Calu3 (cell line): ENCODE results near the gene SIGLEC1. TPM values are rescaled to one million over a fixed set of nuclear protein-coding genes. Genes with fewer than 3 reads are reported as not detected.

Source experiments
- Bru-seq: library from RNA; stranded (reverse); fragments of 400-500 nt; gene quantifications from one replicate; lab custom pipeline; 2021; lab: Mats Ljungman, UMichigan
- BruChase-seq, 2 experiments: library from RNA; stranded (reverse); fragments of 400-500 nt; gene quantifications; one replicate each; lab custom pipeline; 2021; lab: Mats Ljungman, UMichigan
- BruUV-seq: library from RNA; stranded (reverse); fragments of 400-500 nt; replicated peaks from 2 replicates; lab custom pipeline; 2021; lab: Mats Ljungman, UMichigan
- CTCF ChIA-PET: fragments of 300-600 bp; sonication (Branson Sonifier 250); formaldehyde crosslinking; loops from one replicate; lab custom pipeline; 2022; ENCODE audit warnings: antibody characterized with exemption; lab: Charles Lee
- DNase-seq: peaks from one replicate; pipeline ENCODE4 v3.0.0; 2022
- H3K27ac Mint-ChIP-seq: one replicate; pipeline ENCODE4 v1.8.0; 2022; ENCODE audit warnings: mixed read lengths; ENCODE audit not compliant: unreplicated experiment
- H3K27me3 Mint-ChIP-seq: one replicate; pipeline ENCODE4 v1.8.0; 2022; ENCODE audit warnings: mixed read lengths; ENCODE audit not compliant: unreplicated experiment
- H3K36me3 Mint-ChIP-seq: one replicate; pipeline ENCODE4 v1.8.0; 2022; ENCODE audit warnings: mild to moderate bottlenecking, moderate library complexity, mixed read lengths; ENCODE audit not compliant: insufficient read depth, unreplicated experiment
- H3K4me1 Mint-ChIP-seq: one replicate; pipeline ENCODE4 v1.8.0; 2022; ENCODE audit warnings: mild to moderate bottlenecking, low read depth, mixed read lengths; ENCODE audit not compliant: unreplicated experiment
- H3K4me3 Mint-ChIP-seq: one replicate; pipeline ENCODE4 v1.8.0; 2022; ENCODE audit warnings: mild to moderate bottlenecking, low read depth, moderate library complexity, mixed read lengths; ENCODE audit not compliant: unreplicated experiment
- H3K9me3 Mint-ChIP-seq: one replicate; pipeline ENCODE4 v1.8.0; 2022; ENCODE audit warnings: low read depth, mixed read lengths; ENCODE audit not compliant: unreplicated experiment
- CTCF ChIP-seq: fragments of 200-600 bp; IDR thresholded peaks from one replicate; pipeline ENCODE4 v1.8.0; 2022; ENCODE audit warnings: antibody characterized with exemption; ENCODE audit not compliant: unreplicated experiment
- intact Hi-C: fragments of 100-400 bp; cut with micrococcal nuclease; formaldehyde crosslinking; loops from one replicate; pipeline ENCODE4 v1.10.0; 2022; ENCODE audit not compliant: unreplicated experiment
- long read RNA-seq: library from polyadenylated mRNA; stranded (forward); transcript quantifications from one replicate; pipeline ENCODE4 v2.0.0, GENCODE V29; 2022
- total RNA-seq: library from RNA; stranded (reverse); gene quantifications from 2 replicates; pipeline ENCODE4 v1.2.3, GENCODE V29; 2022

SIGLEC1 gene
- total RNA-seq = not detected in 2 replicates
- not detected for Bru-seq, nascent RNA
- BruChase-seq, experiment 1, labeled RNA remaining after a 6-hour chase = not detected
- percentile 5 among the genes with signal in this experiment for BruChase-seq, experiment 2, labeled RNA remaining after a 2-hour chase
- long read RNA-seq = 0 reads

- H3K4me3 Mint-ChIP-seq = no peak within 1 kb of the TSS
- TF ChIP-seq CTCF = no peak
- no peak for DNase-seq
- peaks cover 3% of the 10 kb centered on the region for H3K36me3 Mint-ChIP-seq
- no peak within 1 kb of the TSS for H3K27ac Mint-ChIP-seq
- H3K27me3 Mint-ChIP-seq = peaks cover 24% of the 10 kb centered on the region
- H3K4me1 Mint-ChIP-seq = no peaks in the 10 kb centered on the region
- CTCF ChIA-PET = no interaction called here
- H3K9me3 Mint-ChIP-seq = no peaks in the 10 kb centered on the region
- no TSS peak for BruUV-seq
- intact Hi-C loops = no loop called here
These were observed at the start of gene SIGLEC1 for GRCh38 chr20:3712279-3712873. TSS of gene SIGLEC1 (minus strand) at chr20:3712600. CDS start at chr20:3707128, 5,472 bp downstream.

- Mint-ChIP-seq H3K27me3 (no peaks in the 10 kb centered on the region), H3K36me3 (peaks cover 7% of the 10 kb centered on the region), H3K4me3 (no peak overlapping the region), H3K27ac (no peak overlapping the region), H3K9me3 (no peaks in the 10 kb centered on the region), H3K4me1 (no peaks in the 10 kb centered on the region)
- no peak for DNase-seq
- intact Hi-C loops = no loop called here
- CTCF ChIA-PET = no interaction called here
- TF ChIP-seq CTCF = no peak
- BruUV-seq = no TSS peak
These were observed 48.4 kb upstream of the SIGLEC1 start for GRCh38 chr20:3760655-3761348.

- BruUV-seq = no TSS peak
- H3K27ac Mint-ChIP-seq = no peak overlapping the region
- CTCF ChIA-PET = interaction anchor here (0.6 to 0.9 kb wide), 3 partner anchors 12 to 127 kb away, joined by 3 to 5 read pairs (median 3); no protein-coding TSS in a partner anchor
These were observed 47.5 kb upstream of the SIGLEC1 start for GRCh38 chr20:3759884-3760283.

More at GRCh38 chr20:3759884-3760283, 47.5 kb upstream of the SIGLEC1 start:
- no peak for DNase-seq
- intact Hi-C loops = no loop called here
- no peak for TF ChIP-seq CTCF
- peaks cover 6% of the 10 kb centered on the region for H3K36me3 Mint-ChIP-seq
- H3K9me3 Mint-ChIP-seq = no peaks in the 10 kb centered on the region
- no peaks in the 10 kb centered on the region for H3K4me1 Mint-ChIP-seq
- no peak overlapping the region for H3K4me3 Mint-ChIP-seq
- H3K27me3 Mint-ChIP-seq = no peaks in the 10 kb centered on the region
